HepG2 (cell line): ENCODE measurements around the gene TRMU. TPM values are rescaled to one million over a fixed set of nuclear protein-coding genes. Genes with fewer than 3 reads are reported as not detected.

Experiments
- AKAP8 ChIP-seq: sonication (generic); formaldehyde crosslinking; IDR thresholded peaks from 2 replicates; pipeline ENCODE4 v1.5.1; 2020; ENCODE audit warnings: mild to moderate bottlenecking, missing genetic modification reagents
- ATF3 ChIP-seq: sonication (generic); formaldehyde crosslinking; IDR thresholded peaks from 2 replicates; pipeline ENCODE4 v1.4.0; 2020; ENCODE audit warnings: missing genetic modification reagents
- ATF6 ChIP-seq: sonication (generic); formaldehyde crosslinking; conservative IDR thresholded peaks from 2 replicates; pipeline ENCODE4 v1.4.0; 2020; ENCODE audit warnings: missing genetic modification reagents
- BHLHE40 ChIP-seq: IDR thresholded peaks from 2 replicates; pipeline ENCODE4 v1.6.1; 2011; ENCODE audit warnings: low read length, improper control_type of control experiment
- GTF2F1 ChIP-seq: fragments of 150-350 bp; IDR thresholded peaks from 2 replicates; pipeline ENCODE4 v1.6.1; 2014; ENCODE audit warnings: low read length
- HINFP ChIP-seq: sonication (generic); formaldehyde crosslinking; IDR thresholded peaks from 2 replicates; pipeline ENCODE4 v1.4.0; 2020; ENCODE audit warnings: low read depth, mild to moderate bottlenecking, missing genetic modification reagents
- HMGXB3 ChIP-seq: sonication (generic); formaldehyde crosslinking; IDR thresholded peaks from 2 replicates; pipeline ENCODE4 v1.4.0; 2020; ENCODE audit warnings: missing genetic modification reagents, borderline replicate concordance
- HNRNPL ChIP-seq: fragments of 200-400 bp; formaldehyde crosslinking; IDR thresholded peaks from 2 replicates; pipeline ENCODE4 v1.6.1; 2017; ENCODE audit warnings: mild to moderate bottlenecking, low read depth, low read length
- KDM5A ChIP-seq: fragments of 200-600 bp; sonication (generic); IDR thresholded peaks from 2 replicates; pipeline ENCODE4 v1.7.0; 2018; ENCODE audit warnings: antibody characterized with exemption, mild to moderate bottlenecking, low read length, borderline replicate concordance
- MXD3 ChIP-seq: IDR thresholded peaks from 2 replicates; pipeline ENCODE4 v1.6.1; 2016; ENCODE audit warnings: mild to moderate bottlenecking, missing biosample characterization, missing genetic modification reagents
- SOX5 ChIP-seq: IDR thresholded peaks from 2 replicates; pipeline ENCODE4 v1.6.1; 2016; ENCODE audit warnings: borderline replicate concordance
- SRSF1 ChIP-seq: fragments of 200-400 bp; formaldehyde crosslinking; optimal IDR thresholded peaks from 2 replicates; pipeline ENCODE3; 2017; ENCODE audit warnings: mild to moderate bottlenecking, low read depth, low read length, moderate library complexity
- ZBTB38 ChIP-seq: sonication (generic); formaldehyde crosslinking; IDR thresholded peaks from 2 replicates; pipeline ENCODE4 v1.5.1; 2020; ENCODE audit warnings: mild to moderate bottlenecking, missing genetic modification reagents
- ZEB1 ChIP-seq: IDR thresholded peaks from 2 replicates; pipeline ENCODE4 v1.6.1; 2012; ENCODE audit warnings: mild to moderate bottlenecking, low read depth, inconsistent platforms; ENCODE audit not compliant: insufficient replicate concordance
- ZFP82 ChIP-seq: sonication (generic); formaldehyde crosslinking; IDR thresholded peaks from 2 replicates; pipeline ENCODE4 v1.5.1; 2020; ENCODE audit warnings: mild to moderate bottlenecking, missing genetic modification reagents, borderline replicate concordance
- ZNF121 ChIP-seq: sonication (generic); formaldehyde crosslinking; IDR thresholded peaks from 2 replicates; pipeline ENCODE4 v1.5.0; 2020; ENCODE audit warnings: mild to moderate bottlenecking, missing genetic modification reagents
- ZNF160 ChIP-seq: sonication (generic); formaldehyde crosslinking; IDR thresholded peaks from 2 replicates; pipeline ENCODE4 v1.8.0; 2022; ENCODE audit warnings: mild to moderate bottlenecking, inconsistent platforms, missing genetic modification reagents
- ZNF382 ChIP-seq: sonication (generic); formaldehyde crosslinking; IDR thresholded peaks from 2 replicates; pipeline ENCODE4 v1.5.0; 2020; ENCODE audit warnings: missing genetic modification reagents, mild to moderate bottlenecking, borderline replicate concordance
- ZNF564 ChIP-seq: sonication (generic); formaldehyde crosslinking; IDR thresholded peaks from 2 replicates; pipeline ENCODE4 v1.8.1; 2023; ENCODE audit warnings: mild to moderate bottlenecking, missing genetic modification reagents
- ZNF580 ChIP-seq: IDR thresholded peaks from 2 replicates; pipeline ENCODE4 v1.6.1; 2016; ENCODE audit warnings: low read depth, borderline replicate concordance
- ZNF768 ChIP-seq: sonication (generic); formaldehyde crosslinking; IDR thresholded peaks from 2 replicates; pipeline ENCODE4 v1.4.0; 2020; ENCODE audit warnings: missing genetic modification reagents
- polyA plus RNA-seq, 8 experiments: library from polyadenylated mRNA; depleted of rRNA in 3 of 8; stranded (reverse) in 7 of 8; unstranded in 1 of 8; fragments of >200 nt; fragmentation: Illumina TruSeq in 4 of 8; extraction: Trizol in 4 of 8; gene quantifications; 2 replicates each; pipeline versions ENCODE4 v1.2.1 to v1.2.3, GENCODE V29; 2011 to 2016; ENCODE audit warnings: low read depth in 4 of 8, missing spikeins in 1 of 8, mixed read lengths in 1 of 8; ENCODE audit not compliant: insufficient read depth in 1 of 8
- total RNA-seq, 5 experiments: library from RNA; depleted of rRNA; stranded (reverse); fragments of >200 nt; fragmentation: Illumina TruSeq; extraction: Trizol; gene quantifications; 2 replicates each; pipeline ENCODE4 v1.2.3, GENCODE V29; 2016; ENCODE audit warnings: low read depth in 1 of 5

The TRMU gene
- total and polyA plus RNA-seq, 2 of the 13 experiments (the other 11 are each of a cell fraction or from before 2014, with no cell fraction given): 31.0 to 50.2 TPM

- TF ChIP-seq HMGXB3 (CRISPR knock-in tag) (no peak), SOX5 (CRISPR knock-in tag) (peak; percentile 16; the same call in 1 of the 2 replicates), ATF3 (CRISPR knock-in tag) (no peak), MXD3 (CRISPR knock-in tag) (no peak), ZNF160 (CRISPR knock-in tag) (no peak), ZBTB38 (peak; percentile 81), ZNF768 (CRISPR knock-in tag) (peak; percentile 49; the same call in 1 of the 2 replicates), ZNF564 (no peak), ZFP82 (no peak), HINFP (CRISPR knock-in tag) (no peak), HNRNPL (peak; percentile 88), GTF2F1 (no peak), SRSF1 (no peak), BHLHE40 (0 out of 2 replicates have a peak, but pooled peaks have one; percentile 14), ZNF382 (CRISPR knock-in tag) (no peak), KDM5A (no peak), ZEB1 (no peak), ATF6 (CRISPR knock-in tag) (no peak), ZNF121 (CRISPR knock-in tag) (no peak), AKAP8 (CRISPR knock-in tag) (no peak), ZNF580 (CRISPR knock-in tag) (peak; percentile 57; the same call in 1 of the 2 replicates)
Measured at GRCh38 chr22:46367707-46368191, 32.2 kb downstream of the TRMU start (continued).
